Measurements from ENCODE around the gene SVIL.

SVIL gene

GRCh38 chr10:29524720-29525119 lies 110.1 kb downstream of the SVIL start:
- Histone ChIP-seq H3K27me3 (ENCODE audit: control insufficient read depth in 1 of 2, insufficient read depth in 1 of 2, low read length in 2 of 2) (no peaks in the 10 kb centered on the region), H3K4ac (ENCODE audit: low read depth in 1 of 2, low read length in 2 of 2) (no peak overlapping the region), H3K23ac (ENCODE audit: low read length in 2 of 2) (no peak overlapping the region), H2AK5ac (ENCODE audit: low read length, severe bottlenecking) (peak overlapping the region; percentile 61), H2BK12ac (ENCODE audit: low read length in 2 of 2) (no peak overlapping the region), H3K18ac (ENCODE audit: low read depth in 1 of 2, low read length in 2 of 2) (no peak overlapping the region), H2BK15ac (ENCODE audit: low read depth, poor library complexity, severe bottlenecking) (no peak overlapping the region), H2BK5ac (ENCODE audit: low read depth, low read length, poor library complexity, severe bottlenecking) (no peak overlapping the region), H3K4me3 (ENCODE audit: insufficient read depth in 1 of 2, low read depth in 1 of 2, low read length in 2 of 2) (no peak overlapping the region), H3K4me1 (ENCODE audit: control insufficient read depth, insufficient read depth, low read depth, low read length) (peaks cover 11% of the 10 kb centered on the region), H3K79me1 (replicated peaks; ENCODE audit: low read length, poor library complexity, severe bottlenecking) (peaks cover 19% of the 10 kb centered on the region), H3K27ac (ENCODE audit: low read length, poor library complexity, severe bottlenecking) (no peak overlapping the region), H2AFZ (ENCODE audit: low read depth, low read length) (no peak overlapping the region), H2BK120ac (ENCODE audit: low read depth, low read length) (no peak overlapping the region), H3K4me2 (ENCODE audit: low read length, poor library complexity, severe bottlenecking) (no peak overlapping the region), H4K8ac (ENCODE audit: low read length) (no peak overlapping the region), H4K91ac (ENCODE audit: low read length) (no peak overlapping the region), H3K9me3 (ENCODE audit: control insufficient read depth, low read length) (no peaks in the 10 kb centered on the region), H3K36me3 (ENCODE audit: control insufficient read depth in 1 of 2, insufficient read depth in 2 of 2, low read depth in 1 of 2, low read length in 2 of 2) (peaks cover 51 to 86% of the 10 kb centered on the region in 2 experiments), H3K14ac (ENCODE audit: low read length in 2 of 2) (no peak overlapping the region), H3K9ac (ENCODE audit: low read length) (no peak overlapping the region)
- DNase-seq: no peak
- 99% methylated on average over 8 of the region's 9 CpGs for WGBS

GRCh38 chr10:29524294-29524693 lies 110.5 kb downstream of the SVIL start:
- H2BK15ac ChIP-seq (ENCODE audit: low read depth, poor library complexity, severe bottlenecking): no peak overlapping the region
- H3K4me1 ChIP-seq (ENCODE audit: control insufficient read depth, insufficient read depth, low read depth, low read length): peaks cover 11% of the 10 kb centered on the region
- peak overlapping the region; percentile 61 for H2AK5ac ChIP-seq (ENCODE audit: low read length, severe bottlenecking)
- H3K36me3 ChIP-seq (ENCODE audit: control insufficient read depth in 1 of 2, insufficient read depth in 2 of 2, low read depth in 1 of 2, low read length in 2 of 2): peaks cover 47 to 86% of the 10 kb centered on the region in 2 experiments
- no peak overlapping the region for H3K9ac ChIP-seq (ENCODE audit: low read length)
- WGBS: 98% methylated on average over 7 of the region's 7 CpGs
- no peak overlapping the region for H3K23ac ChIP-seq (ENCODE audit: low read length in 2 of 2)
- no peaks in the 10 kb centered on the region for H3K27me3 ChIP-seq (ENCODE audit: control insufficient read depth in 1 of 2, insufficient read depth in 1 of 2, low read length in 2 of 2)
- no peak overlapping the region for H2BK12ac ChIP-seq (ENCODE audit: low read length in 2 of 2)
- H3K27ac ChIP-seq (ENCODE audit: low read length, poor library complexity, severe bottlenecking): no peak overlapping the region
- H3K4me2 ChIP-seq (ENCODE audit: low read length, poor library complexity, severe bottlenecking): no peak overlapping the region
- no peak overlapping the region for H4K91ac ChIP-seq (ENCODE audit: low read length)
- no peak overlapping the region for H3K4ac ChIP-seq (ENCODE audit: low read depth in 1 of 2, low read length in 2 of 2)
- H3K14ac ChIP-seq (ENCODE audit: low read length in 2 of 2): no peak overlapping the region
- H4K8ac ChIP-seq (ENCODE audit: low read length): no peak overlapping the region
- H3K4me3 ChIP-seq (ENCODE audit: insufficient read depth in 1 of 2, low read depth in 1 of 2, low read length in 2 of 2): no peak overlapping the region
- no peak overlapping the region for H2BK5ac ChIP-seq (ENCODE audit: low read depth, low read length, poor library complexity, severe bottlenecking)
- H3K18ac ChIP-seq (ENCODE audit: low read depth in 1 of 2, low read length in 2 of 2): no peak overlapping the region
- DNase-seq: no peak
- H2BK120ac ChIP-seq (ENCODE audit: low read depth, low read length): no peak overlapping the region
- H3K9me3 ChIP-seq (ENCODE audit: control insufficient read depth, low read length): no peaks in the 10 kb centered on the region
- H3K79me1 ChIP-seq (replicated peaks; ENCODE audit: low read length, poor library complexity, severe bottlenecking): peaks cover 16% of the 10 kb centered on the region
- no peak overlapping the region for H2AFZ ChIP-seq (ENCODE audit: low read depth, low read length)

GRCh38 chr10:29522918-29523317 lies 111.9 kb downstream of the SVIL start:
- no peak overlapping the region for H3K14ac ChIP-seq (ENCODE audit: low read length in 2 of 2)
- H3K4me3 ChIP-seq (ENCODE audit: insufficient read depth in 1 of 2, low read depth in 1 of 2, low read length in 2 of 2): no peak overlapping the region
- no peaks in the 10 kb centered on the region for H3K27me3 ChIP-seq (ENCODE audit: control insufficient read depth in 1 of 2, insufficient read depth in 1 of 2, low read length in 2 of 2)
- no peak overlapping the region for H2AFZ ChIP-seq (ENCODE audit: low read depth, low read length)
- no peak overlapping the region for H4K8ac ChIP-seq (ENCODE audit: low read length)
- H3K4me2 ChIP-seq (ENCODE audit: low read length, poor library complexity, severe bottlenecking): no peak overlapping the region
- H3K79me1 ChIP-seq (replicated peaks; ENCODE audit: low read length, poor library complexity, severe bottlenecking): peaks cover 19% of the 10 kb centered on the region
- no peak overlapping the region for H2BK5ac ChIP-seq (ENCODE audit: low read depth, low read length, poor library complexity, severe bottlenecking)
- H3K36me3 ChIP-seq (ENCODE audit: control insufficient read depth in 1 of 2, insufficient read depth in 2 of 2, low read depth in 1 of 2, low read length in 2 of 2): peaks cover 53 to 89% of the 10 kb centered on the region in 2 experiments
- WGBS: 70% methylated on average over 4 of the region's 4 CpGs
- no peak overlapping the region for H2BK12ac ChIP-seq (ENCODE audit: low read length in 2 of 2)
- H3K4me1 ChIP-seq (ENCODE audit: control insufficient read depth, insufficient read depth, low read depth, low read length): peaks cover 13% of the 10 kb centered on the region
- H2AK5ac ChIP-seq (ENCODE audit: low read length, severe bottlenecking): no peak overlapping the region
- H2BK15ac ChIP-seq (ENCODE audit: low read depth, poor library complexity, severe bottlenecking): no peak overlapping the region
- H3K27ac ChIP-seq (ENCODE audit: low read length, poor library complexity, severe bottlenecking): peak overlapping the region; percentile 84
- H3K18ac ChIP-seq (ENCODE audit: low read depth in 1 of 2, low read length in 2 of 2): no peak overlapping the region
- no peak overlapping the region for H4K91ac ChIP-seq (ENCODE audit: low read length)
- H3K9ac ChIP-seq (ENCODE audit: low read length): no peak overlapping the region
- no peak overlapping the region for H2BK120ac ChIP-seq (ENCODE audit: low read depth, low read length)
- no peak overlapping the region for H3K23ac ChIP-seq (ENCODE audit: low read length in 2 of 2)
- no peak for DNase-seq
- no peaks in the 10 kb centered on the region for H3K9me3 ChIP-seq (ENCODE audit: control insufficient read depth, low read length)
- H3K4ac ChIP-seq (ENCODE audit: low read depth in 1 of 2, low read length in 2 of 2): no peak overlapping the region

GRCh38 chr10:29522061-29522855 lies 112.5 kb downstream of the SVIL start:
- Histone ChIP-seq H3K23ac (ENCODE audit: low read length in 2 of 2) (no peak overlapping the region), H4K91ac (ENCODE audit: low read length) (no peak overlapping the region), H3K4me1 (ENCODE audit: control insufficient read depth, insufficient read depth, low read depth, low read length) (peaks cover 13% of the 10 kb centered on the region), H3K4me2 (ENCODE audit: low read length, poor library complexity, severe bottlenecking) (peak overlapping the region; percentile 55), H2BK12ac (ENCODE audit: low read length in 2 of 2) (no peak overlapping the region), H3K9me3 (ENCODE audit: control insufficient read depth, low read length) (no peaks in the 10 kb centered on the region), H2AFZ (ENCODE audit: low read depth, low read length) (no peak overlapping the region), H3K4ac (ENCODE audit: low read depth in 1 of 2, low read length in 2 of 2) (no peak overlapping the region), H2BK120ac (ENCODE audit: low read depth, low read length) (no peak overlapping the region), H3K18ac (ENCODE audit: low read depth in 1 of 2, low read length in 2 of 2) (no peak overlapping the region), H3K36me3 (ENCODE audit: control insufficient read depth in 1 of 2, insufficient read depth in 2 of 2, low read depth in 1 of 2, low read length in 2 of 2) (peaks cover 51 to 93% of the 10 kb centered on the region in 2 experiments), H4K8ac (ENCODE audit: low read length) (no peak overlapping the region), H2BK5ac (ENCODE audit: low read depth, low read length, poor library complexity, severe bottlenecking) (no peak overlapping the region), H3K4me3 (ENCODE audit: insufficient read depth in 1 of 2, low read depth in 1 of 2, low read length in 2 of 2) (no peak overlapping the region), H3K27ac (ENCODE audit: low read length, poor library complexity, severe bottlenecking) (peak overlapping the region; percentile 84), H3K27me3 (ENCODE audit: control insufficient read depth in 1 of 2, insufficient read depth in 1 of 2, low read length in 2 of 2) (no peaks in the 10 kb centered on the region), H2BK15ac (ENCODE audit: low read depth, poor library complexity, severe bottlenecking) (peak overlapping the region; percentile 1), H3K9ac (ENCODE audit: low read length) (no peak overlapping the region), H3K14ac (ENCODE audit: low read length in 2 of 2) (no peak overlapping the region), H3K79me1 (replicated peaks; ENCODE audit: low read length, poor library complexity, severe bottlenecking) (peaks cover 19% of the 10 kb centered on the region), H2AK5ac (ENCODE audit: low read length, severe bottlenecking) (no peak overlapping the region)
- WGBS: 88% methylated on average over 20 of the region's 20 CpGs
- no peak for DNase-seq
